ENCODE data around the gene NKD2.

DNA sequence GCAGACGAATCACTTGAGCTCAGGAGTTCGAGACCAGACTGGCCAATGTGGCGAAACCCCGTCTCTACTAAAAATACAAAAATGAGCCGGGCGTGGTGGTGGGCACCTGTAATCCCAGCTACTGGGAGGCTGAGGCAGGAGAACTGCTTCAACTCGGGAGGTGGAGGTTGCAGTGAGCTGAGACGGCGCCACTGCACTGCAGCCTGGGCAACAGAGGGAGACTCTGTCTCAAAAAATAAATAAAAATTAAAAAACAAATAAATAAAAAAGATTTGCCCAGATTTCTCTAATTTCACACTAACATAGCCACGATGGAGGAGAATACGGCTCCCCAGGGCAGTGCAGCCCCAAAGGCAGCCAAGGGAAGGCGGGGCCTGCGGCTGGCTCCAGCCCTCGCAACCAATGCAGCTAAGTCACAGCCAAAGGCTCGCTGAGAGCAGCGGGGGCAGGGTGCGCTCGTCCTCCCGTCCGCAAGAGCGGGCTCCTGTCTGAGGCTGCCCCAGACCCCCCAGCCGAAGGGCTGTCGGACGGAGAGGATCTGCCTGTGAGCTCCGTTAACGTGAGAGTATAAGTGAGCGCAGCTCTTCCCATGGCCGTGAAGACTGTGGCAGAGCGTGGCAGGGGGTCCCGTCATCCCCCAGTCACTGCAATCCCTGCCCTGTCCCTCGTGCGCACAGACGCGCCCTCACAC lies 59.7 kb downstream of the NKD2 start:
- TF ChIP-seq, protein P1, sequence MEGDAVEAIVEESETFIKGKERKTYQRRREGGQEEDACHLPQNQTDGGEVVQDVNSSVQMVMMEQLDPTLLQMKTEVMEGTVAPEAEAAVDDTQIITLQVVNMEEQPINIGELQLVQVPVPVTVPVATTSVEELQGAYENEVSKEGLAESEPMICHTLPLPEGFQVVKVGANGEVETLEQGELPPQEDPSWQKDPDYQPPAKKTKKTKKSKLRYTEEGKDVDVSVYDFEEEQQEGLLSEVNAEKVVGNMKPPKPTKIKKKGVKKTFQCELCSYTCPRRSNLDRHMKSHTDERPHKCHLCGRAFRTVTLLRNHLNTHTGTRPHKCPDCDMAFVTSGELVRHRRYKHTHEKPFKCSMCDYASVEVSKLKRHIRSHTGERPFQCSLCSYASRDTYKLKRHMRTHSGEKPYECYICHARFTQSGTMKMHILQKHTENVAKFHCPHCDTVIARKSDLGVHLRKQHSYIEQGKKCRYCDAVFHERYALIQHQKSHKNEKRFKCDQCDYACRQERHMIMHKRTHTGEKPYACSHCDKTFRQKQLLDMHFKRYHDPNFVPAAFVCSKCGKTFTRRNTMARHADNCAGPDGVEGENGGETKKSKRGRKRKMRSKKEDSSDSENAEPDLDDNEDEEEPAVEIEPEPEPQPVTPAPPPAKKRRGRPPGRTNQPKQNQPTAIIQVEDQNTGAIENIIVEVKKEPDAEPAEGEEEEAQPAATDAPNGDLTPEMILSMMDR (IDR thresholded peaks at IDR 0.05), result no peak
- TF ChIP-seq SIN3A (IDR thresholded peaks at IDR 0.05; ENCODE audit: borderline replicate concordance, insufficient read depth, low read depth, low read length) (no peak), POLR2AphosphoS5 (IDR thresholded peaks at IDR 0.05; ENCODE audit: low read depth, low read length) (peak; percentile 28; the same call in 1 of the 2 replicates)

Measured in Panc1 (cell line).